ENCODE measurements around the gene FAM240B.

The FAM240B gene

DNA sequence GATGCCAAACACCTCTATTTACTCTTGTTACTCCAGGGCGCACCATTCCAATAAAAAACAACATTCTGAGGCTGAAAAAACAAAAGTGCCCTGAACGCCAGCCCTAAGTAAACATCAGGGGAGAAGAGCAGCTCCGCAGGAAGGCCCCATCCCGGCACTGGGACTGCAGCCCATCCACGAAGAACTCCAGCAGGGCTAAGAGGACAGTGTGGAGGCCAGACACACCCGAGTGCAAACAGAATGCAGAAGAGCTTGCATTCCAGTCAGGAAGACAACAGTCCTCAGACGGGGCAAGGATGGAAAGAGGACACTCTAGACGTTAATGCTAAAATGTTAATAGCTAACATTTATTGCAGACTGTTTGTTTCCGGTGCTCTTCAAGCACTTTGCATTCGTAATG is 33.0 kb downstream of the FAM240B start:
- Histone ChIP-seq H3K79me2 (ENCODE audit: insufficient read depth, low read length) (no peaks in the 10 kb centered on the region), H3F3A (ENCODE audit: insufficient read depth, low read length) (no peaks in the 10 kb centered on the region), H3K9ac (ENCODE audit: low read length) (no peak overlapping the region), H3K9me3 (ENCODE audit: low read length) (no peaks in the 10 kb centered on the region), H3K4me2 (ENCODE audit: low read length) (no peak overlapping the region), H4K20me1 (ENCODE audit: insufficient read depth, low read length) (no peaks in the 10 kb centered on the region), H3K4me1 (ENCODE audit: insufficient read depth, low read length, severe bottlenecking) (no peaks in the 10 kb centered on the region), H2AFZ (ENCODE audit: low read length) (no peak overlapping the region), H3K27ac (ENCODE audit: low read depth, low read length, poor library complexity, severe bottlenecking) (no peak overlapping the region), H3K27me3 (ENCODE audit: insufficient read depth, low read length) (0 out of 2 replicates have a peak, but pooled peaks cover 2% of the 10 kb centered on the region), H3K9me2 (ENCODE audit: low read depth, low read length) (no peaks in the 10 kb centered on the region), H3K36me3 (ENCODE audit: insufficient read depth, low read length) (no peaks in the 10 kb centered on the region), H3K4me3 (ENCODE audit: low read depth, low read length, poor library complexity, severe bottlenecking) (no peak overlapping the region)
- TF ChIP-seq, protein P1, sequence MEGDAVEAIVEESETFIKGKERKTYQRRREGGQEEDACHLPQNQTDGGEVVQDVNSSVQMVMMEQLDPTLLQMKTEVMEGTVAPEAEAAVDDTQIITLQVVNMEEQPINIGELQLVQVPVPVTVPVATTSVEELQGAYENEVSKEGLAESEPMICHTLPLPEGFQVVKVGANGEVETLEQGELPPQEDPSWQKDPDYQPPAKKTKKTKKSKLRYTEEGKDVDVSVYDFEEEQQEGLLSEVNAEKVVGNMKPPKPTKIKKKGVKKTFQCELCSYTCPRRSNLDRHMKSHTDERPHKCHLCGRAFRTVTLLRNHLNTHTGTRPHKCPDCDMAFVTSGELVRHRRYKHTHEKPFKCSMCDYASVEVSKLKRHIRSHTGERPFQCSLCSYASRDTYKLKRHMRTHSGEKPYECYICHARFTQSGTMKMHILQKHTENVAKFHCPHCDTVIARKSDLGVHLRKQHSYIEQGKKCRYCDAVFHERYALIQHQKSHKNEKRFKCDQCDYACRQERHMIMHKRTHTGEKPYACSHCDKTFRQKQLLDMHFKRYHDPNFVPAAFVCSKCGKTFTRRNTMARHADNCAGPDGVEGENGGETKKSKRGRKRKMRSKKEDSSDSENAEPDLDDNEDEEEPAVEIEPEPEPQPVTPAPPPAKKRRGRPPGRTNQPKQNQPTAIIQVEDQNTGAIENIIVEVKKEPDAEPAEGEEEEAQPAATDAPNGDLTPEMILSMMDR (IDR thresholded peaks at IDR 0.05; ENCODE audit: low read length), result no peak
- TF ChIP-seq EZH2 (IDR thresholded peaks at IDR 0.05; ENCODE audit: borderline replicate concordance, low read length), result no peak

DNA sequence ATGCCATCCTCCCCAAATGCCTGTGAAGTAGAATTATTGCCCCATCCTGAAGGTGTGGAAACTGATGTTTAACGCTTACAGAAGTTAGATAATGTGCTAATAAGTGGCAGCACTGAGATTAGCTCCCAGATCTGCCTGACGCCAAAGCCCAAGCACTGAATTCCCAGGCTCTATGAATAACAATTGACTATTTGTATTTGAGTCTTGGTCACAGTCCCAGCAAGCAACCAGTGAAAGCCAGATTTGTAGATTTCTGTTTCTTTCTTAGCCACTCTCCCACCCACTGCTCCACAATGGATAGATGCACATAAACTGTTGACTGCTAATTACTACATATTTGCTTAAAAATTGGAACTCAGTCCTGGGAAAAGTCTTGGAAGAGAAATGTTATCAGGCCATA is 34.4 kb downstream of the FAM240B start:
- TF ChIP-seq EZH2 (IDR thresholded peaks at IDR 0.05; ENCODE audit: borderline replicate concordance, low read length), result no peak
- TF ChIP-seq, protein P1 (IDR thresholded peaks at IDR 0.05; ENCODE audit: low read length), result no peak
- no peaks in the 10 kb centered on the region for H3K9me3 ChIP-seq (ENCODE audit: low read length)
- H4K20me1 ChIP-seq (ENCODE audit: insufficient read depth, low read length), result no peaks in the 10 kb centered on the region
- H3K9ac ChIP-seq (ENCODE audit: low read length), result no peak overlapping the region
- H3K4me3 ChIP-seq (ENCODE audit: low read depth, low read length, poor library complexity, severe bottlenecking), result no peak overlapping the region
- H3K4me1 ChIP-seq (ENCODE audit: insufficient read depth, low read length, severe bottlenecking), result no peaks in the 10 kb centered on the region
- 0 out of 2 replicates have a peak, but pooled peaks cover 2% of the 10 kb centered on the region for H3K27me3 ChIP-seq (ENCODE audit: insufficient read depth, low read length)
- no peaks in the 10 kb centered on the region for H3F3A ChIP-seq (ENCODE audit: insufficient read depth, low read length)
- no peak overlapping the region for H2AFZ ChIP-seq (ENCODE audit: low read length)
- H3K9me2 ChIP-seq (ENCODE audit: low read depth, low read length), result no peaks in the 10 kb centered on the region
- H3K36me3 ChIP-seq (ENCODE audit: insufficient read depth, low read length), result no peaks in the 10 kb centered on the region
- no peaks in the 10 kb centered on the region for H3K79me2 ChIP-seq (ENCODE audit: insufficient read depth, low read length)
- H3K4me2 ChIP-seq (ENCODE audit: low read length), result no peak overlapping the region
- H3K27ac ChIP-seq (ENCODE audit: low read depth, low read length, poor library complexity, severe bottlenecking), result no peak overlapping the region

- Histone ChIP-seq H3K4me3 (ENCODE audit: low read depth, low read length, poor library complexity, severe bottlenecking) (no peak overlapping the region), H3K9me2 (ENCODE audit: low read depth, low read length) (no peaks in the 10 kb centered on the region), H3K27ac (ENCODE audit: low read depth, low read length, poor library complexity, severe bottlenecking) (no peak overlapping the region), H3F3A (ENCODE audit: insufficient read depth, low read length) (no peaks in the 10 kb centered on the region), H4K20me1 (ENCODE audit: insufficient read depth, low read length) (no peaks in the 10 kb centered on the region), H2AFZ (ENCODE audit: low read length) (no peak overlapping the region), H3K9me3 (ENCODE audit: low read length) (no peaks in the 10 kb centered on the region), H3K4me1 (ENCODE audit: insufficient read depth, low read length, severe bottlenecking) (no peaks in the 10 kb centered on the region), H3K4me2 (ENCODE audit: low read length) (no peak overlapping the region), H3K79me2 (ENCODE audit: insufficient read depth, low read length) (no peaks in the 10 kb centered on the region), H3K9ac (ENCODE audit: low read length) (no peak overlapping the region), H3K36me3 (ENCODE audit: insufficient read depth, low read length) (no peaks in the 10 kb centered on the region), H3K27me3 (ENCODE audit: insufficient read depth, low read length) (0 out of 2 replicates have a peak, but pooled peaks cover 2% of the 10 kb centered on the region)
- TF ChIP-seq, protein P1 (IDR thresholded peaks at IDR 0.05; ENCODE audit: low read length), result no peak
- no peak for TF ChIP-seq EZH2 (IDR thresholded peaks at IDR 0.05; ENCODE audit: borderline replicate concordance, low read length)
These were observed 36.6 kb downstream of the FAM240B start for GRCh38 chr9:38683336-38683735.

All from OCI-LY1 (cell line).